HepG2 (cell line): ENCODE data around the gene CBLC. TPM values are rescaled to one million over a fixed set of nuclear protein-coding genes. Genes with fewer than 3 reads are reported as not detected.

ENCODE experiments used
- ATAC-seq: fragments of 200-7000 bp; cut with Tn5 transposase; 3 replicates; pipeline ENCODE4 v1.9.1; 2020; ENCODE audit warnings: mild to moderate bottlenecking, moderate library complexity
- BruUV-seq: library from RNA; stranded (reverse); fragments of 400-500 nt; replicated peaks from 2 replicates; lab custom pipeline; 2021; lab: Mats Ljungman, UMichigan
- CTCF ChIA-PET: fragments of 300-600 bp; formaldehyde crosslinking; extraction: SDS; loops from one replicate; lab custom pipeline; 2021; ENCODE audit warnings: low total read pairs, inconsistent platforms, low intra/inter-chr PET ratio; lab: Yijun Ruan, JAX
- POLR2A ChIA-PET: fragments of 350-600 bp; sonication (Branson Sonifier 250); formaldehyde crosslinking; loops from one replicate; lab custom pipeline; 2020; ENCODE audit warnings: antibody characterized with exemption, inconsistent platforms; lab: Yijun Ruan, JAX
- DNase-seq: peaks from one replicate; pipeline ENCODE4 v3.0.0-alpha.2; 2015; ENCODE audit warnings: low spot score
- FAIRE-seq: peaks from 3 replicates; lab custom pipeline; 2011; peaks lifted over from hg19 to GRCh38; lab: Jason Lieb, UNC
- H2AFZ ChIP-seq: one replicate; pipeline ENCODE4 v1.6.1; 2011; ENCODE audit warnings: low read length, inconsistent platforms
- H3K27ac ChIP-seq: fragments of 300-600 bp; 3 replicates; pipeline ENCODE4 v1.8.0; 2011; ENCODE audit warnings: mixed run types, mild to moderate bottlenecking, mixed read lengths, low read length, inconsistent platforms; ENCODE audit not compliant: insufficient read depth; ENCODE audit errors: extremely low read length
- H3K27me3 ChIP-seq, 2 experiments: fragments of 200-600 bp in 1 of 2; 2 replicates in 1 of 2; 3 replicates in 1 of 2; pipeline versions ENCODE4 v1.6.0 to v1.8.0; 2011; ENCODE audit warnings: low read length in 2 of 2, mild to moderate bottlenecking in 2 of 2, moderate library complexity in 2 of 2, inconsistent platforms in 1 of 2; ENCODE audit not compliant: insufficient read depth in 2 of 2, control insufficient read depth in 1 of 2
- H3K36me3 ChIP-seq, 2 experiments: fragments of 200-600 bp in 1 of 2; replicated peaks in 1 of 2; 2 replicates in 1 of 2; 3 replicates in 1 of 2; pipeline versions ENCODE4 v1.5.1 to v1.8.0; 2011; ENCODE audit warnings: low read length in 2 of 2, inconsistent platforms in 1 of 2; ENCODE audit not compliant: insufficient read depth in 2 of 2, control insufficient read depth in 1 of 2
- H3K4me1 ChIP-seq: 2 replicates; pipeline ENCODE4 v1.5.1; 2012; ENCODE audit warnings: low read length, inconsistent platforms; ENCODE audit not compliant: insufficient read depth
- H3K4me2 ChIP-seq: 2 replicates; pipeline ENCODE4 v1.6.0; 2011; ENCODE audit warnings: low read depth, low read length, inconsistent platforms
- H3K4me3 ChIP-seq, 3 experiments: fragments of 200-600 bp in 1 of 3; sonication (generic), shearing (Covaris generic) in 1 of 3; replicated peaks in 1 of 3; 2 replicates each; pipeline ENCODE4 v1.5.1; 2011 to 2016; ENCODE audit warnings: low read length in 3 of 3, inconsistent platforms in 2 of 3, low read depth in 2 of 3, mild to moderate bottlenecking in 2 of 3, control low read depth in 1 of 3, mixed read lengths in 1 of 3; ENCODE audit not compliant: insufficient read depth in 1 of 3
- H3K79me2 ChIP-seq: one replicate; pipeline ENCODE4 v1.6.1; 2011; ENCODE audit warnings: low read length, inconsistent platforms; ENCODE audit not compliant: insufficient read depth
- H3K9ac ChIP-seq: 2 replicates; pipeline ENCODE4 v1.6.0; 2011; ENCODE audit warnings: mild to moderate bottlenecking, low read depth, low read length, inconsistent platforms; ENCODE audit not compliant: insufficient read depth
- H3K9me3 ChIP-seq: 2 replicates; pipeline ENCODE4 v1.5.1; 2012; ENCODE audit warnings: mild to moderate bottlenecking, low read length
- H4K20me1 ChIP-seq: 2 replicates; pipeline ENCODE4 v1.6.0; 2011; ENCODE audit warnings: inconsistent platforms, mild to moderate bottlenecking, low read length, moderate library complexity; ENCODE audit not compliant: insufficient read depth
- CREM ChIP-seq, 2 experiments: sonication (generic) in 1 of 2; formaldehyde crosslinking in 1 of 2; IDR thresholded peaks; 2 replicates each; pipeline versions ENCODE4 v1.4.0 to v1.6.1; 2016 to 2020; ENCODE audit warnings: antibody characterized with exemption in 1 of 2, mild to moderate bottlenecking in 1 of 2, missing genetic modification reagents in 1 of 2
- EED ChIP-seq: sonication (generic); formaldehyde crosslinking; IDR thresholded peaks from 2 replicates; pipeline ENCODE4 v1.5.0; 2020; ENCODE audit warnings: mild to moderate bottlenecking, missing genetic modification reagents
- FOSL2 ChIP-seq: sonication (generic); formaldehyde crosslinking; IDR thresholded peaks from 2 replicates; pipeline ENCODE4 v1.4.0; 2020; ENCODE audit warnings: missing genetic modification reagents
- MTA1 ChIP-seq: sonication (generic); formaldehyde crosslinking; IDR thresholded peaks from 2 replicates; pipeline ENCODE4 v1.4.0; 2020; ENCODE audit warnings: missing genetic modification reagents, mild to moderate bottlenecking, borderline replicate concordance
- SPEN ChIP-seq: sonication (generic); formaldehyde crosslinking; IDR thresholded peaks from 2 replicates; pipeline ENCODE4 v1.5.1; 2020; ENCODE audit warnings: low read depth, mild to moderate bottlenecking, missing genetic modification reagents
- TAF1 ChIP-seq: sonication (generic); formaldehyde crosslinking; IDR thresholded peaks from 2 replicates; pipeline ENCODE4 v1.4.0; 2020; ENCODE audit warnings: missing genetic modification reagents
- THAP9 ChIP-seq: sonication (generic); formaldehyde crosslinking; IDR thresholded peaks from 2 replicates; pipeline ENCODE4; 2020; ENCODE audit warnings: missing genetic modification reagents, mild to moderate bottlenecking, borderline replicate concordance
- ZMYM2 ChIP-seq: sonication (generic); formaldehyde crosslinking; IDR thresholded peaks from 2 replicates; pipeline ENCODE4 v1.8.0; 2022; ENCODE audit warnings: mild to moderate bottlenecking, missing genetic modification reagents
- ZMYM3 ChIP-seq: sonication (generic); formaldehyde crosslinking; IDR thresholded peaks from 2 replicates; pipeline ENCODE4 v1.5.1; 2020; ENCODE audit warnings: mild to moderate bottlenecking, missing genetic modification reagents
- ZNF326 ChIP-seq: sonication (generic); formaldehyde crosslinking; IDR thresholded peaks from 2 replicates; pipeline ENCODE4 v1.4.0; 2020; ENCODE audit warnings: missing genetic modification reagents, borderline replicate concordance
- ZNF605 ChIP-seq: sonication (generic); formaldehyde crosslinking; IDR thresholded peaks from 2 replicates; pipeline ENCODE4 v1.8.0; 2022; ENCODE audit warnings: mild to moderate bottlenecking, missing genetic modification reagents
- ZNF770 ChIP-seq: sonication (generic); formaldehyde crosslinking; IDR thresholded peaks from 2 replicates; pipeline ENCODE4 v1.5.0; 2020; ENCODE audit warnings: mild to moderate bottlenecking, missing genetic modification reagents
- ZNF883 ChIP-seq: sonication (generic); formaldehyde crosslinking; IDR thresholded peaks from 2 replicates; pipeline ENCODE4 v1.5.1; 2020; ENCODE audit warnings: mild to moderate bottlenecking, missing genetic modification reagents; ENCODE audit errors: not compliant biosample characterization
- WGBS: methylation state at CpG from one replicate; pipeline ENCODE4 v1.1.6; 2017; ENCODE audit warnings: low lambda C conversion rate; 5-methylcytosine and 5-hydroxymethylcytosine counted together
- in situ Hi-C: cut with HindIII; loops from 2 replicates; pipeline ENCODE4 v1.10.0; 2017; ENCODE audit warnings: low pct_unique_long_range_greater_than_20kb; ENCODE audit not compliant: extremely low pct_ligation_motif_present
- intact Hi-C: fragments of 100-400 bp; cut with micrococcal nuclease; formaldehyde crosslinking; loops from one replicate; pipeline ENCODE4 v1.10.0; 2022; ENCODE audit not compliant: unreplicated experiment
- polyA plus RNA-seq, 8 experiments: library from polyadenylated mRNA; depleted of rRNA in 3 of 8; stranded (reverse) in 7 of 8; unstranded in 1 of 8; fragments of >200 nt; fragmentation: Illumina TruSeq in 4 of 8; extraction: Trizol in 4 of 8; gene quantifications; 2 replicates each; pipeline versions ENCODE4 v1.2.1 to v1.2.3, GENCODE V29; 2011 to 2016; ENCODE audit warnings: low read depth in 4 of 8, missing spikeins in 1 of 8, mixed read lengths in 1 of 8; ENCODE audit not compliant: insufficient read depth in 1 of 8
- total RNA-seq, 5 experiments: library from RNA; depleted of rRNA; stranded (reverse); fragments of >200 nt; fragmentation: Illumina TruSeq; extraction: Trizol; gene quantifications; 2 replicates each; pipeline ENCODE4 v1.2.3, GENCODE V29; 2016; ENCODE audit warnings: low read depth in 1 of 5

Gene CBLC
- total and polyA plus RNA-seq, 2 of the 13 experiments (the other 11 are each of a cell fraction or from before 2014, with no cell fraction given) = 1.8 to 2.6 TPM

GRCh38 chr19:44742330-44743061, 35.2 kb upstream of the CBLC start:
- DNase-seq (no peak), ATAC-seq (no peak), FAIRE-seq (no peak)
- Histone ChIP-seq H2AFZ (no peak overlapping the region), H3K4me3 (peak overlapping the region; percentile 27 to 72 (median 53); a peak in 5 of 6 replicates), H3K9me3 (no peaks in the 10 kb centered on the region), H3K27me3 (no peaks in the 10 kb centered on the region), H3K4me1 (peaks cover 98% of the 10 kb centered on the region), H4K20me1 (no peaks in the 10 kb centered on the region), H3K79me2 (no peaks in the 10 kb centered on the region), H3K27ac (peak overlapping the region; percentile 73), H3K36me3 (no peaks in the 10 kb centered on the region), H3K9ac (peak overlapping the region; percentile 63; the same call in 1 of the 2 replicates), H3K4me2 (peak overlapping the region; percentile 94)
- in situ Hi-C loops = no loop called here
- ChIA-PET CTCF (no interaction called here), POLR2A (interaction anchor here (1.0 to 4.0 kb wide), 6 partner anchors 14 to 48 kb away, joined by 3 to 45 read pairs (median 8); no protein-coding TSS in a partner anchor)
- WGBS = 47% methylated on average over 18 of the region's 20 CpGs
- intact Hi-C loops = no loop called here
- no TSS peak for BruUV-seq
- TF ChIP-seq FOSL2 (peak; percentile 49; the same call in 1 of the 2 replicates), CREM (IDR thresholded peaks at IDR 0.05) (0 out of 2 replicates have a peak, but pooled peaks have one; percentile 8), CREM (CRISPR knock-in tag; IDR thresholded peaks at IDR 0.05) (no peak), ZMYM2 (peak; percentile 70), ZNF770 (CRISPR knock-in tag) (peak; percentile 71; the same call in 1 of the 2 replicates), ZMYM3 (CRISPR knock-in tag) (peak; percentile 45; the same call in 1 of the 2 replicates), ZNF326 (no peak), ZNF883 (peak; percentile 15), SPEN (CRISPR knock-in tag) (no peak), TAF1 (0 out of 2 replicates have a peak, but pooled peaks have one; percentile 6), THAP9 (no peak), MTA1 (0 out of 2 replicates have a peak, but pooled peaks have one; percentile 17), EED (0 out of 2 replicates have a peak, but pooled peaks have one; percentile 21), ZNF605 (CRISPR knock-in tag) (peak; percentile 70)
